PC-3 (cell line): Measurements from ENCODE around the gene RBBP5. TPM values are rescaled to one million over a fixed set of nuclear protein-coding genes. Genes with fewer than 3 reads are reported as not detected.

Experiments used
- ATAC-seq: fragments of 200-7000 bp; cut with Tn5 transposase; 2 replicates; pipeline ENCODE4 v1.9.1; 2020; ENCODE audit warnings: mild to moderate bottlenecking, moderate library complexity
- BruUV-seq: library from RNA; stranded (reverse); fragments of 400-500 nt; replicated peaks from 2 replicates; lab custom pipeline; 2021; lab: Mats Ljungman, UMichigan
- CTCF ChIA-PET: fragments of 300-600 bp; sonication (Branson Sonifier 250); formaldehyde crosslinking; loops from one replicate; lab custom pipeline; 2022; ENCODE audit warnings: antibody characterized with exemption; lab: Charles Lee
- POLR2A ChIA-PET: fragments of 300-600 bp; sonication (Branson Sonifier 250); formaldehyde crosslinking; loops from one replicate; lab custom pipeline; 2022; ENCODE audit warnings: antibody characterized with exemption; ENCODE audit not compliant: unreplicated experiment; lab: Charles Lee
- DNase-seq: peaks from one replicate; pipeline ENCODE4 v3.0.0-alpha.2; 2015
- H2AFZ ChIP-seq: fragments of 300-600 bp; sonication (generic); 2 replicates; pipeline ENCODE4 v1.6.0; 2016; ENCODE audit warnings: antibody characterized with exemption, low read length
- H3F3A ChIP-seq: fragments of 300-600 bp; sonication (generic); one replicate; pipeline ENCODE4 v1.6.0; 2017; ENCODE audit warnings: antibody characterized with exemption, low read length, control low read depth, mild to moderate bottlenecking; ENCODE audit not compliant: unreplicated experiment
- H3K27ac ChIP-seq: fragments of 300-600 bp; sonication (generic); 2 replicates; pipeline ENCODE4 v1.5.1; 2016; ENCODE audit warnings: mild to moderate bottlenecking, low read length
- H3K27me3 ChIP-seq: fragments of 300-600 bp; sonication (generic); 2 replicates; pipeline ENCODE4 v1.6.1; 2016; ENCODE audit warnings: low read length, mixed read lengths
- H3K36me3 ChIP-seq: fragments of 300-600 bp; sonication (generic); 2 replicates; pipeline ENCODE4 v1.6.1; 2016; ENCODE audit warnings: low read depth, mixed run types, low read length, mixed read lengths
- H3K4me1 ChIP-seq: fragments of 300-600 bp; sonication (generic); 2 replicates; pipeline ENCODE4 v1.5.1; 2016; ENCODE audit warnings: low read length; ENCODE audit not compliant: insufficient read depth
- H3K4me2 ChIP-seq: fragments of 300-600 bp; sonication (generic); 2 replicates; pipeline ENCODE4 v1.6.0; 2016; ENCODE audit warnings: low read length
- H3K4me3 ChIP-seq: fragments of 300-600 bp; sonication (generic); 2 replicates; pipeline ENCODE4 v1.5.1; 2016; ENCODE audit warnings: mild to moderate bottlenecking, low read length, mixed read lengths
- H3K79me2 ChIP-seq: fragments of 300-600 bp; sonication (generic); 2 replicates; pipeline ENCODE4 v1.6.1; 2017; ENCODE audit warnings: low read length, mixed read lengths
- H3K9ac ChIP-seq: fragments of 300-600 bp; sonication (generic); 2 replicates; pipeline ENCODE4 v1.6.0; 2016; ENCODE audit warnings: mild to moderate bottlenecking, low read length
- H3K9me2 ChIP-seq: fragments of 300-600 bp; sonication (generic); replicated peaks from 2 replicates; pipeline ENCODE4 v1.6.1; 2016; ENCODE audit warnings: mixed run types, low read length, mixed read lengths
- H3K9me3 ChIP-seq: fragments of 300-600 bp; sonication (generic); 2 replicates; pipeline ENCODE4 v1.6.1; 2016; ENCODE audit warnings: low read length, mixed read lengths
- H4K20me1 ChIP-seq: fragments of 300-600 bp; sonication (generic); 2 replicates; pipeline ENCODE4 v1.6.1; 2016; ENCODE audit warnings: low read length, mixed read lengths
- CTCF ChIP-seq: fragments of 300-600 bp; sonication (generic); conservative IDR thresholded peaks from 2 replicates; pipeline ENCODE4 v1.5.1; 2017; ENCODE audit warnings: antibody characterized with exemption, low read depth, mild to moderate bottlenecking, low read length
- EZH2 ChIP-seq: fragments of 300-600 bp; sonication (generic); IDR thresholded peaks from one replicate; pipeline ENCODE4 v1.6.1; 2017; ENCODE audit warnings: antibody characterized with exemption, mild to moderate bottlenecking, low read length; ENCODE audit not compliant: unreplicated experiment
- EZH2phosphoT487 ChIP-seq: fragments of 300-600 bp; sonication (generic); IDR thresholded peaks from 2 replicates; pipeline ENCODE4 v1.6.1; 2018; ENCODE audit warnings: mild to moderate bottlenecking, antibody characterized with exemption, low read length, borderline replicate concordance
- intact Hi-C: fragments of 100-400 bp; cut with micrococcal nuclease; formaldehyde crosslinking; loops from 2 replicates; pipeline ENCODE4 v1.9.0; 2023
- total RNA-seq: library from RNA; depleted of rRNA; stranded (reverse); fragments of >200 nt; gene quantifications from 2 replicates; pipeline ENCODE4 v1.2.3, GENCODE V29; 2014

RBBP5 gene
- total RNA-seq, 1 experiment from 2014 or later = 41.7 TPM

- H3K4me2 ChIP-seq = no peak overlapping the region
- no peaks in the 10 kb centered on the region for H3K79me2 ChIP-seq
- no peaks in the 10 kb centered on the region for H3F3A ChIP-seq
- H3K9me3 ChIP-seq = no peaks in the 10 kb centered on the region
- no peak overlapping the region for H3K4me3 ChIP-seq
- ChIA-PET POLR2A (no interaction called here), CTCF (interaction anchor here (1.5 kb wide), 1 partner anchor 14 kb away, joined by 6 read pairs; no protein-coding TSS in a partner anchor)
- no peak for DNase-seq
- no peak overlapping the region for H3K27ac ChIP-seq
- intact Hi-C loops = no loop called here
- H3K9me2 ChIP-seq = no peaks in the 10 kb centered on the region
- TF ChIP-seq EZH2 = no peak
- TF ChIP-seq EZH2phosphoT487 = no peak
- TF ChIP-seq CTCF = no peak
- no peaks in the 10 kb centered on the region for H3K4me1 ChIP-seq
- no peaks in the 10 kb centered on the region for H4K20me1 ChIP-seq
- no peak overlapping the region for H2AFZ ChIP-seq
- no peaks in the 10 kb centered on the region for H3K36me3 ChIP-seq
- peaks cover 99% of the 10 kb centered on the region for H3K27me3 ChIP-seq
- BruUV-seq = no TSS peak
- no peak overlapping the region for H3K9ac ChIP-seq
- no peak for ATAC-seq
Observed at GRCh38 chr1:205047764-205048231, 74.0 kb downstream of the RBBP5 start.

GRCh38 chr1:205046870-205047269 lies 74.9 kb downstream of the RBBP5 start:
- Histone ChIP-seq H3K9me2 (no peaks in the 10 kb centered on the region), H3K4me1 (no peaks in the 10 kb centered on the region), H3K9me3 (no peaks in the 10 kb centered on the region), H3K36me3 (no peaks in the 10 kb centered on the region), H3K4me3 (no peak overlapping the region), H3K9ac (no peak overlapping the region), H4K20me1 (no peaks in the 10 kb centered on the region), H2AFZ (no peak overlapping the region), H3K27ac (no peak overlapping the region), H3F3A (no peaks in the 10 kb centered on the region), H3K79me2 (no peaks in the 10 kb centered on the region), H3K4me2 (no peak overlapping the region), H3K27me3 (peaks cover 99% of the 10 kb centered on the region)
- ChIA-PET POLR2A (no interaction called here), CTCF (interaction anchor here (0.7 kb wide), 1 partner anchor 15 kb away, joined by 4 read pairs; no protein-coding TSS in a partner anchor)
- ATAC-seq (no peak), DNase-seq (no peak)
- intact Hi-C loops = no loop called here
- BruUV-seq = no TSS peak
- TF ChIP-seq CTCF = no peak
- TF ChIP-seq EZH2 = no peak

GRCh38 chr1:205045146-205045545 lies 76.6 kb downstream of the RBBP5 start:
- Histone ChIP-seq H3K9ac (no peak overlapping the region), H3K27ac (no peak overlapping the region), H3F3A (no peaks in the 10 kb centered on the region), H3K9me3 (no peaks in the 10 kb centered on the region), H3K4me2 (no peak overlapping the region), H3K79me2 (no peaks in the 10 kb centered on the region), H3K27me3 (peaks cover 99% of the 10 kb centered on the region), H4K20me1 (no peaks in the 10 kb centered on the region), H3K4me1 (no peaks in the 10 kb centered on the region), H3K36me3 (no peaks in the 10 kb centered on the region), H3K4me3 (no peak overlapping the region), H2AFZ (no peak overlapping the region), H3K9me2 (no peaks in the 10 kb centered on the region)
- ChIA-PET POLR2A (no interaction called here), CTCF (no interaction called here)
- BruUV-seq = no TSS peak
- TF ChIP-seq EZH2phosphoT487 (no peak), CTCF (no peak), EZH2 (no peak)
- DNase-seq (no peak), ATAC-seq (no peak)
- intact Hi-C loops = no loop called here
